Measurements from ENCODE around the gene NTNG2. TPM values are rescaled to one million over a fixed set of nuclear protein-coding genes. Genes with fewer than 3 reads are reported as not detected.

Gene NTNG2
- total RNA-seq, 4 donors from 2014 or later, result 1.4 to 4.4 TPM; not detected in 2

DNA sequence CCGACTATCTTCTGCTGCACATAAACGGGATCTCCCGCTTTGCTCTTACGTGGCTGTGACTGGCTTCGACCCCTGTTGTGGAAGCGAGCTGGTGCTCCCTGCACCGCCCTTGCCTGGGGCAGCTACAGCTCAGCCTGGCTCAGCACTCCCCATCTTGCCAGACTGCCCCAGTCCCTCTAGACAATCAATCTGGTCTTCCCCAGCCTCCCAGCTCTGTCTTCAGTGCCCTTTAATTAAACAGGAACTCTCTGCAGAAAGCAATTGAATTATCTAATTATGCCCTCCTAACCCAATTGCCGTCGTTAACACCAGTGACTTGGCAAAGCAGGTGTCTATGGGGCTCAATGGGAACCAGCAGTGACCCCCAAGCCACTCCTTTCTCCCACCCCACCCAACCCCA, 18.9 kb upstream of the NTNG2 start:
- H3K4me1 ChIP-seq, result no peaks in the 10 kb centered on the region
- no peaks in the 10 kb centered on the region for H3K9me3 ChIP-seq
- no peak overlapping the region for H3K27ac ChIP-seq
- intact Hi-C loops (cut with DNase I; ENCODE audit: low total_unique reads), result no loop called here
- H3K4me3 ChIP-seq, result no peak overlapping the region
- no peak for TF ChIP-seq POLR2A (IDR thresholded peaks at IDR 0.05)
- TF ChIP-seq, protein P1, sequence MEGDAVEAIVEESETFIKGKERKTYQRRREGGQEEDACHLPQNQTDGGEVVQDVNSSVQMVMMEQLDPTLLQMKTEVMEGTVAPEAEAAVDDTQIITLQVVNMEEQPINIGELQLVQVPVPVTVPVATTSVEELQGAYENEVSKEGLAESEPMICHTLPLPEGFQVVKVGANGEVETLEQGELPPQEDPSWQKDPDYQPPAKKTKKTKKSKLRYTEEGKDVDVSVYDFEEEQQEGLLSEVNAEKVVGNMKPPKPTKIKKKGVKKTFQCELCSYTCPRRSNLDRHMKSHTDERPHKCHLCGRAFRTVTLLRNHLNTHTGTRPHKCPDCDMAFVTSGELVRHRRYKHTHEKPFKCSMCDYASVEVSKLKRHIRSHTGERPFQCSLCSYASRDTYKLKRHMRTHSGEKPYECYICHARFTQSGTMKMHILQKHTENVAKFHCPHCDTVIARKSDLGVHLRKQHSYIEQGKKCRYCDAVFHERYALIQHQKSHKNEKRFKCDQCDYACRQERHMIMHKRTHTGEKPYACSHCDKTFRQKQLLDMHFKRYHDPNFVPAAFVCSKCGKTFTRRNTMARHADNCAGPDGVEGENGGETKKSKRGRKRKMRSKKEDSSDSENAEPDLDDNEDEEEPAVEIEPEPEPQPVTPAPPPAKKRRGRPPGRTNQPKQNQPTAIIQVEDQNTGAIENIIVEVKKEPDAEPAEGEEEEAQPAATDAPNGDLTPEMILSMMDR (IDR thresholded peaks at IDR 0.05), result no peak
- H3K27me3 ChIP-seq, result peaks cover 0 to 22% of the 10 kb centered on the region in 2 donors
- no peaks in the 10 kb centered on the region for H3K36me3 ChIP-seq
- DNase-seq, result no peak

DNA sequence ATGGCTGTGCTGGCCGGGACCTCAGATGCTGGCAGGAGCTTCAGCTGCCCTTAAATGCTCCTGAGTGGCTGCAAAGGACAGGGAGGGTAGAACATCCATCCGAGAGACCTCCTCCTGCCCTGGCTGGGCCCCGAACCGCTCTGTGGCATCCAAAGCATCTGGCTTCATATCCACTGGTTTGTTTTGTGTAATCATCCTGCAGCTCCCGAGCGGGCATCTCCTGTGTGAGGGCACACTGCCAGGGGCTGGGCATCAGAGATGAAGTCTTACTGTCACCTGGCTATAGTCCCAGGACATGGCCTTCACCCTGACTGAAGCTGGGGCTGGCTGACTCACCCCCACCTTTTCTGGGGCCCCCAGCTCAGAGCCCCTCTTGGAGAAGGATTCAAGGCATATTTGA, 18.5 kb upstream of the NTNG2 start:
- intact Hi-C loops (cut with DNase I; ENCODE audit: low total_unique reads), result no loop called here
- Histone ChIP-seq H3K4me3 (no peak overlapping the region), H3K9me3 (no peaks in the 10 kb centered on the region), H3K27me3 (peaks cover 0 to 22% of the 10 kb centered on the region in 2 donors), H3K4me1 (no peaks in the 10 kb centered on the region), H3K27ac (no peak overlapping the region), H3K36me3 (no peaks in the 10 kb centered on the region)
- TF ChIP-seq, protein P1 (IDR thresholded peaks at IDR 0.05), result no peak
- TF ChIP-seq POLR2A (IDR thresholded peaks at IDR 0.05), result no peak
- no peak for DNase-seq

DNA sequence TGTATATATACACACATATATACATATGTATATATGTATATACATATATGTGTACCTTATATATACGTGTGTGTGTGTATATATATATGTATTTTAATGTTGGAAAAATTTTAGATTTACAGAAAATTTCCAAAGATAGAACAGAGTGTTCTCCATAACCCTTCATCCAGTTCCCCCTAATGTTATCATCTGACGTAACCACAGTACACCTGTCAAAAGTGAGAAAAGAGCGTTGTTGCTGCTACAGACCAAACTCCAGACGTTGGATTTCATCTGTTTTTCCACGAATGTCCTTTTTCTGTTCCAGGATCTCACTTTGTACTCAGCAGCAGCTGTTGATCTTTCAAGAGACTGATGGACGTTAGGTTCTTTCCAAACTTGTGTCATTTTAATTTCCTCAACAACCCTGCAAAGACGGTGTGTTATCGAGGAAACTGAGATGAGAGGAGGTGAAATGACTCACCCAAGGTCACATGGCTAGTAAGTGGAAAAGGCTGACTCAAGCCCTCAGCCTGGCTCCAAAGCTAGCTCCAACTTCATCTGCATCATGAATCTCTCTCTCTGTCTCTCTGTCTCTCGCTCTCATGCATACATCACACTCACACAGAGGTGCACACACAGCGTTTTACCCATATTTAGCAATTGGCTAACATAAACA, 17.0 kb upstream of the NTNG2 start:
- Histone ChIP-seq H3K36me3 (no peaks in the 10 kb centered on the region), H3K4me3 (no peak overlapping the region), H3K27me3 (peaks cover 0 to 22% of the 10 kb centered on the region in 2 donors), H3K27ac (no peak overlapping the region), H3K4me1 (no peaks in the 10 kb centered on the region), H3K9me3 (no peaks in the 10 kb centered on the region)
- TF ChIP-seq, protein P1 (IDR thresholded peaks at IDR 0.05), result no peak
- DNase-seq, result no peak
- intact Hi-C loops (cut with DNase I; ENCODE audit: low total_unique reads), result no loop called here

DNA sequence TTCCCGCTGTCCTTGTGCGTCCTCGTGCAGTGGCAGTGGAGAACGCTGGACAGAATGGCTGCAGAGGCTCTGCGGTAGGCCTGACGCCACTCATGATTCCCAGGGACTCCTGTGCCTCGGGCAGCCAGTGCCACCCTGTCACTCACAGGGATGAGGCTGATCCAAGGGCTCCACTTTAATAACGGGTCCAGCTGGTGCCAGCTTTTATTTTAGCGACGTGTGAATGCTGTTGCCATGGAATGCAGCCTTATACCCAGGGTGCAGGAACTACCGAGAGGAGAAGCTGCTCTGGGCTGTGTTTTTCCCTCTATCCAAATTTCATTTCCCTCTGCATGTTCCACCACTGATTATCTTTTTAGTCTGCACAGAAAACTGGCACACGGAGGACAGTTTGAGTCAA, 15.8 kb upstream of the NTNG2 start:
- intact Hi-C loops (cut with DNase I; ENCODE audit: low total_unique reads), result no loop called here
- Histone ChIP-seq H3K4me1 (no peaks in the 10 kb centered on the region), H3K27ac (no peak overlapping the region), H3K36me3 (no peaks in the 10 kb centered on the region), H3K4me3 (no peak overlapping the region), H3K9me3 (no peaks in the 10 kb centered on the region), H3K27me3 (peaks cover 0 to 12% of the 10 kb centered on the region in 2 donors)
- no peak for DNase-seq
- no peak for TF ChIP-seq POLR2A (IDR thresholded peaks at IDR 0.05)
- TF ChIP-seq, protein P1 (IDR thresholded peaks at IDR 0.05), result no peak

DNA sequence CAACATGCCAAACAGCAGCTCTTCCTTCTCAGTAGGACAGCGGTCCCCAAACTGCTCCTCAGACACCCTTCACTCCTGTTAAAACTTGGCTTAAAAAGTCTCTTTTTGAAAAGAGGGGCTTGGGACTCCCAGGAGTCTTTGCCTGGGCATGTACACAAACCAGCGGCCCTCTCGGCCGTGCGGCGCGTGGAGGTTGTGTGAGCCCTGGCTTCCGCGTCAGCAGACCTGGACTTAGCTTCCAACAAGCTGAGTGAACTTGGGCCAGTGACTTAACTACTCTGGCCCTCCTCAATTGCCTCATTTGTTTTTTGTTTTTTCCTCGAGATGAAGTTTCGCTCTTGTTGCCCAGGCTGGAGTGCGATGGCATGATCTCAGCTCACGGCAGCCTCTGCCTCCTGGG, 15.3 kb upstream of the NTNG2 start:
- Histone ChIP-seq H3K27me3 (peaks cover 0 to 12% of the 10 kb centered on the region in 2 donors), H3K27ac (no peak overlapping the region), H3K4me1 (no peaks in the 10 kb centered on the region), H3K36me3 (no peaks in the 10 kb centered on the region), H3K4me3 (no peak overlapping the region), H3K9me3 (no peaks in the 10 kb centered on the region)
- intact Hi-C loops (cut with DNase I; ENCODE audit: low total_unique reads), result no loop called here
- no peak for DNase-seq
- TF ChIP-seq, protein P1 (IDR thresholded peaks at IDR 0.05), result no peak
- TF ChIP-seq POLR2A (IDR thresholded peaks at IDR 0.05), result no peak
